Vagina (tissue), 2 donors: ENCODE results near the gene NEDD4.

Experiments
- CTCF ChIP-seq, 3 experiments: fragments of 450-650 bp in 2 of 3; fragments of 200-600 bp in 1 of 3; sonication (generic) in 1 of 3; IDR thresholded peaks; one replicate each; pipeline ENCODE4 v1.5.1; 2017 to 2019; ENCODE audit warnings: antibody characterized with exemption in 3 of 3, mild to moderate bottlenecking in 2 of 3, moderate library complexity in 2 of 3
- POLR2A ChIP-seq, 2 donors: fragments of 450-650 bp; IDR thresholded peaks; one replicate each; pipeline ENCODE4 v1.6.1; 2017; ENCODE audit warnings: antibody characterized with exemption in 2 of 2, mild to moderate bottlenecking in 2 of 2, moderate library complexity in 2 of 2
- POLR2AphosphoS5 ChIP-seq, 2 donors: sonication (generic); formaldehyde crosslinking; IDR thresholded peaks; one replicate each; pipeline ENCODE4 v1.9.0; 2017; ENCODE audit warnings: antibody characterized with exemption in 2 of 2, mild to moderate bottlenecking in 2 of 2, low read depth in 1 of 2; ENCODE audit not compliant: insufficient read depth in 1 of 2

- TF ChIP-seq CTCF (IDR thresholded peaks at IDR 0.05) = no peak
- TF ChIP-seq POLR2A (IDR thresholded peaks at IDR 0.05) = no peak
- no peak for TF ChIP-seq POLR2AphosphoS5 (IDR thresholded peaks at IDR 0.05; ENCODE audit: insufficient read depth in 1 of 2, low read depth in 1 of 2)
These were observed 204.2 kb downstream of the NEDD4 start for GRCh38 chr15:55789066-55789660.
